OCI-LY1 (cell line): ENCODE data around the gene FBXW11.

Experiments
- H2AFZ ChIP-seq: fragments of 200-600 bp; sonication (generic), shearing (Covaris generic); 2 replicates; pipeline ENCODE4 v1.6.0; 2014; ENCODE audit warnings: antibody characterized with exemption, mild to moderate bottlenecking, low read length
- H3F3A ChIP-seq: fragments of 200-600 bp; sonication (generic), shearing (Covaris generic); 2 replicates; pipeline ENCODE4 v1.6.0; 2014; ENCODE audit warnings: mild to moderate bottlenecking, antibody characterized with exemption, low read length, moderate library complexity; ENCODE audit not compliant: insufficient read depth
- H3K27ac ChIP-seq: fragments of 200-600 bp; sonication (generic); 2 replicates; pipeline ENCODE4 v1.5.1; 2014; ENCODE audit warnings: low read length, mixed run types, mild to moderate bottlenecking, low read depth; ENCODE audit not compliant: poor library complexity, severe bottlenecking
- H3K27me3 ChIP-seq: fragments of 200-600 bp; sonication (generic); 2 replicates; pipeline ENCODE4 v1.6.0; 2014; ENCODE audit warnings: antibody characterized with exemption, mild to moderate bottlenecking, low read length, moderate library complexity; ENCODE audit not compliant: insufficient read depth
- H3K36me3 ChIP-seq: fragments of 200-600 bp; sonication (generic); 2 replicates; pipeline ENCODE4 v1.6.1; 2014; ENCODE audit warnings: mild to moderate bottlenecking, antibody characterized with exemption, low read length, moderate library complexity, mixed read lengths; ENCODE audit not compliant: insufficient read depth
- H3K4me1 ChIP-seq: fragments of 200-600 bp; sonication (generic); 2 replicates; pipeline ENCODE4 v1.5.1; 2014; ENCODE audit warnings: mild to moderate bottlenecking, low read length, moderate library complexity; ENCODE audit not compliant: insufficient read depth, severe bottlenecking
- H3K4me2 ChIP-seq: fragments of 200-600 bp; sonication (generic), shearing (Covaris generic); 2 replicates; pipeline ENCODE4 v1.6.1; 2014; ENCODE audit warnings: low read length
- H3K4me3 ChIP-seq: fragments of 200-600 bp; sonication (generic); 2 replicates; pipeline ENCODE4 v1.5.1; 2014; ENCODE audit warnings: low read length, low read depth, mild to moderate bottlenecking, mixed read lengths; ENCODE audit not compliant: poor library complexity, severe bottlenecking
- H3K79me2 ChIP-seq: fragments of 200-600 bp; shearing (Covaris generic); 2 replicates; pipeline ENCODE4 v1.6.1; 2016; ENCODE audit warnings: mixed run types, low read length, mixed read lengths; ENCODE audit not compliant: insufficient read depth
- H3K9ac ChIP-seq: fragments of 200-600 bp; sonication (generic), shearing (Covaris generic); 2 replicates; pipeline ENCODE4 v1.6.1; 2014; ENCODE audit warnings: mild to moderate bottlenecking, low read length, mixed read lengths
- H3K9me2 ChIP-seq: fragments of 200-600 bp; sonication (generic), shearing (Covaris generic); 2 replicates; pipeline ENCODE4 v1.6.1; 2014; ENCODE audit warnings: low read depth, mild to moderate bottlenecking, low read length, mixed read lengths
- H3K9me3 ChIP-seq: fragments of 200-600 bp; shearing (Covaris generic); 2 replicates; pipeline ENCODE4 v1.6.1; 2014; ENCODE audit warnings: low read length, mixed read lengths
- H4K20me1 ChIP-seq: fragments of 200-600 bp; sonication (generic), shearing (Covaris generic); 2 replicates; pipeline ENCODE4 v1.6.0; 2016; ENCODE audit warnings: mild to moderate bottlenecking, low read length; ENCODE audit not compliant: insufficient read depth
- CTCF ChIP-seq: fragments of 200-600 bp; sonication (generic), shearing (Covaris generic); IDR thresholded peaks from 2 replicates; pipeline ENCODE4 v1.5.1; 2017; ENCODE audit warnings: mild to moderate bottlenecking, antibody characterized with exemption, low read length, moderate library complexity, mixed read lengths
- EZH2 ChIP-seq: fragments of 200-600 bp; sonication (generic), shearing (Covaris generic); IDR thresholded peaks from 2 replicates; pipeline ENCODE4 v1.8.0; 2017; ENCODE audit warnings: borderline replicate concordance, mixed run types, mild to moderate bottlenecking, antibody characterized with exemption, low read length, moderate library complexity, mixed read lengths

Gene FBXW11

GRCh38 chr5:171847026-171847425 lies 159.4 kb downstream of the FBXW11 start:
- no peaks in the 10 kb centered on the region for H3K79me2 ChIP-seq
- no peaks in the 10 kb centered on the region for H3K9me3 ChIP-seq
- TF ChIP-seq CTCF, result no peak
- TF ChIP-seq EZH2, result no peak
- no peaks in the 10 kb centered on the region for H4K20me1 ChIP-seq
- H3K27ac ChIP-seq, result no peak overlapping the region
- no peak overlapping the region for H2AFZ ChIP-seq
- no peaks in the 10 kb centered on the region for H3K4me1 ChIP-seq
- H3K4me3 ChIP-seq, result no peak overlapping the region
- no peaks in the 10 kb centered on the region for H3K36me3 ChIP-seq
- no peak overlapping the region for H3K4me2 ChIP-seq
- H3F3A ChIP-seq, result no peaks in the 10 kb centered on the region
- H3K27me3 ChIP-seq, result no peaks in the 10 kb centered on the region
- H3K9me2 ChIP-seq, result no peaks in the 10 kb centered on the region
- H3K9ac ChIP-seq, result no peak overlapping the region

- Histone ChIP-seq H3K9ac (no peak overlapping the region), H3F3A (no peaks in the 10 kb centered on the region), H4K20me1 (no peaks in the 10 kb centered on the region), H3K27me3 (no peaks in the 10 kb centered on the region), H3K36me3 (no peaks in the 10 kb centered on the region), H3K4me3 (no peak overlapping the region), H3K27ac (no peak overlapping the region), H3K79me2 (no peaks in the 10 kb centered on the region), H2AFZ (no peak overlapping the region), H3K9me2 (no peaks in the 10 kb centered on the region), H3K4me2 (no peak overlapping the region), H3K4me1 (no peaks in the 10 kb centered on the region), H3K9me3 (no peaks in the 10 kb centered on the region)
- TF ChIP-seq EZH2 (no peak), CTCF (no peak)
Measured at GRCh38 chr5:171846323-171846722, 160.1 kb downstream of the FBXW11 start.

GRCh38 chr5:171845857-171846256 lies 160.6 kb downstream of the FBXW11 start:
- no peaks in the 10 kb centered on the region for H4K20me1 ChIP-seq
- H3K4me1 ChIP-seq, result no peaks in the 10 kb centered on the region
- H3K79me2 ChIP-seq, result no peaks in the 10 kb centered on the region
- no peaks in the 10 kb centered on the region for H3K36me3 ChIP-seq
- no peaks in the 10 kb centered on the region for H3F3A ChIP-seq
- no peak overlapping the region for H3K4me2 ChIP-seq
- no peak overlapping the region for H3K27ac ChIP-seq
- TF ChIP-seq CTCF (no peak), EZH2 (no peak)
- H3K4me3 ChIP-seq, result no peak overlapping the region
- no peaks in the 10 kb centered on the region for H3K27me3 ChIP-seq
- H2AFZ ChIP-seq, result no peak overlapping the region
- H3K9me3 ChIP-seq, result no peaks in the 10 kb centered on the region
- H3K9me2 ChIP-seq, result no peaks in the 10 kb centered on the region
- no peak overlapping the region for H3K9ac ChIP-seq
